HG03354 (cell line): ENCODE results near the gene MEX3B.

Experiments
- ATAC-seq: cut with Tn5 transposase; IDR thresholded peaks from one replicate; pipeline ENCODE4 v1.9.1; 2021; ENCODE audit warnings: mild to moderate bottlenecking; ENCODE audit not compliant: unreplicated experiment, poor library complexity, severe bottlenecking

MEX3B gene

DNA sequence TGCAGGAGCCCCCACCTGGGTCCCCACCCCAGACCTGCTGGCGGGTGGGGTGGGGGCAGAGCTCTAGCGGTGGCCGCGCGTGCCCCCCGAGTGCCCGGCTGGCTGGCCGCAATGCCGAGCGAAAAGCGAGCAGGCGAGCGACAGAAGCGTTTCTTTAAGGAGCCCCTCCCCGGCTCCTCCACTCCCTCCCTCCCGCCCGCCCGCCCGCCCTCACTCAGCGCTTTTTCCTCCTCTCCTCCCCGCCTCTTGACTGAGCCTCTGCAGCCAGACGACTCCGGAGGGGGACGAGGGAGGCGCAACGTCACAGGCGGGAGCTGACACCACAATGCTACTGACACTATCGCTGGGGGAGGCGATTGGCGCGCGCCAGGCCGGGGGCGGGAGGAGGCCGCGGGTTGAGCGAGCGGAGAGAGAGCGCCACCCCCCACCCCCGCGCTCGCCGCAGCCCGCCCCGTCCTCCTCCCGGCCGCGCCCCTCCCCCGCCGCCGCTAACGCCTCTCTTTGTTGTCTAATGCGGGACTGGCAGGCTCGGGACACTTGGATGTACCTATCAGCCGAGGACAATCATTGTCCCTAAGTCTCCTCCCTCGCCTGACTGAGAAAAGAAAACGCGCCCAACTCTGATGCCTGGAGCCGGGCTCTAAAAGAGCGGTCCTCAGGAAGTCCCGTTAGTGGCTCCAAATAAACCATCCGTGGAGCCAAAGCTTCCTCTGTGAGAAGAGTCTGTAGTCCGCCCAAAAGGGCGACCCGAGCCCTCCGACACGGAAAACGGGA lies at the start of gene MEX3B:
MEX3B (minus strand) TSS at position 127 of the 774 bp plus-strand sequence. CDS start 313 bp downstream, outside the sequence.
- peak; percentile 62 for ATAC-seq

DNA sequence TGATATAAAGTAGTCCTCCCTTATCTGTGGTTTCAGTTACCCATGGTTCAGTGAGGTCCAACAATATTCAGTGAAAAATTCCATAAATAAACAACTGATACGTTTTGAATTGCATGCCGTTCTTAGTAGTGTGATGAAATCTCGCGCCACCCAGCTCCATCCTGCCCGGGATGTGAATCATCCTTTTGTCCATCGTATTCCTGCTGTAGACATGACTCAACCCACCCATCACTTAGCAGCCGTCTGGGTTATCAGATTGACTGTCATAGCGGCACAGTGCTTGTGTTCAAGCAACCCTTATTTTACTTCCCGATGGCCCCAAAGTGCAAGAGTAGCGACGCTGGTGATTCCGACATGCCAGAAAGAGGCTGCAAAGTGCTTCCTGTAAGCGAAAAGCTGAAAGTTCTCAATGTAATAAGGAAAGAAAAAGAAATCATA lies 48.0 kb upstream of the MEX3B start:
- ATAC-seq, result no peak

DNA sequence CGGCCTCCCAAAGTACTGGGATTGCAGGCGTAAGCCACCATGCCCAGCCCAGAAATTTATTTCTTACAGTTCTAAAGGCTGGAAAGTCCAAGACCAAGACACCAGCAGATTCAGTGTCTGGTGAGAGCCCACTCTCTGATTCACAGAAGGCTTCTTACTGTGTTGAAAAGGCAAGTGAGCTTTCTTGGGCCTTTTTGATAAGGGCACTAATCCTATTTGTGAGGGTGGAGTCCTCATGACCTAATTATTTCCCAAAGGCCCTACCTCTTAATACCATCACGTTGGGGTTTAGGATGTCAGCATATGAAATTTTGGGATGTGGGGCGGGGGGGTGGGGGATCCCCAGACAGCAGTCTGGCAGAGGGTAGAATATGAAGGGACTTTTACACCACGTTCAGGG lies 47.5 kb upstream of the MEX3B start:
- no peak for ATAC-seq

DNA sequence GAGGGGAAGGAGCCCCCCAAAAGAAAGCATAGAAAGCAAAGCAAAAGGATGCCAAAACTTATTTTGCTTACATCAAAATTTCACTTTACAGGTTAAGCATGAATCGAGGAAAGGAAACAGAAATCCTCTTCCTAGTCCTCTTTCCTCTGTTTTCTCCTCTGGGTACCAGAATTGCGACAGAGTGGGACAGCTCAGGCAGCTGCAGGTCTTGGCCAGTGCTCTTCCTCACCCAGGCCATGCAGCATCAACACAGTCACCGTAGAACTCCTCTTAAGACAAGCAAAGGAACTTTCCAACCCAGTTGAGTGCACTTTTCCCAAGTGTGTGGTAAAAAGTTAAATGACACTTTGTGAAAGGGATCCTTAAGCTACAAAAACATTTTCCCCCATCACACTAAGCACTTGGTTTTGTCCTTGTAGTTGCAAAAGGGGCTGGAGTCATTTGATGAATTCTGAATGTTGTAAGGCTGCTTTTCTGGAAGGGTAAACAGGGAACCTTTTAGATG lies 45.9 kb upstream of the MEX3B start:
- no peak for ATAC-seq

DNA sequence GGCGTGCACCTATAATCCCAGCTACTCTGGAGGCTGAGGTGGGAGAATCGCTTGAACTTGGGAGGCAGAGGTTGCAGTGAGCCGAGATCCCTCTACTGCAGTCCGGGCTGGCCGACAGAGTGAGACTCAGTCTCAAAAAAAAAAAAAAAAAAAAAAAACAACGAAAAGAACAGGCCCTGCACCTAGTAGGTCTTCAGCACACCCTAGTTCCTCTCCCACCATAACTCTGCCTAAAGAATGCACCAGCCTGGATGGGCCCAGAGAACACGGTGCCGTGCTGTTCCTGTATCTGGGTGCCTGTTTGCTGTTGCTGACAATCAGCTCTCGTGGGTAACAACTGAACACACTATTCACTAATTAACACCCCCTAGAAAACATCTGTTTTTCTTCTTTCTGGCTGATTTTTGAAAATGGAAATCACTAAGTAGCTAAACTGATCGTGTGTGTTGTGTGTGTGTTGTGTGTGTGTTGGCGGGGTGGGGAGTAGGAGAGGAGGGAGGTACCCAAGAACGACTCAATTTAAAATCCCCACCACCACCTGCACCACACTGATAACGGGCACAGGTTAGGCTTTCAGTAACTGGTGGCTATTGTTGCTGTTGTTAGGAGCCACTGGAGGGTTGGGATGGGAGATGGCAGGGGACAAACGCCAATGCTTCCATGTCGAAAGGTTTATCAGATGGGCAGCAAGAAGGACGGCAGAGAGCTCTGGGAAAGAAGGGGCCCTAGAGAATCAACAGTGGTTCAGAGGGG lies 40.6 kb upstream of the MEX3B start:
- ATAC-seq, result no peak

DNA sequence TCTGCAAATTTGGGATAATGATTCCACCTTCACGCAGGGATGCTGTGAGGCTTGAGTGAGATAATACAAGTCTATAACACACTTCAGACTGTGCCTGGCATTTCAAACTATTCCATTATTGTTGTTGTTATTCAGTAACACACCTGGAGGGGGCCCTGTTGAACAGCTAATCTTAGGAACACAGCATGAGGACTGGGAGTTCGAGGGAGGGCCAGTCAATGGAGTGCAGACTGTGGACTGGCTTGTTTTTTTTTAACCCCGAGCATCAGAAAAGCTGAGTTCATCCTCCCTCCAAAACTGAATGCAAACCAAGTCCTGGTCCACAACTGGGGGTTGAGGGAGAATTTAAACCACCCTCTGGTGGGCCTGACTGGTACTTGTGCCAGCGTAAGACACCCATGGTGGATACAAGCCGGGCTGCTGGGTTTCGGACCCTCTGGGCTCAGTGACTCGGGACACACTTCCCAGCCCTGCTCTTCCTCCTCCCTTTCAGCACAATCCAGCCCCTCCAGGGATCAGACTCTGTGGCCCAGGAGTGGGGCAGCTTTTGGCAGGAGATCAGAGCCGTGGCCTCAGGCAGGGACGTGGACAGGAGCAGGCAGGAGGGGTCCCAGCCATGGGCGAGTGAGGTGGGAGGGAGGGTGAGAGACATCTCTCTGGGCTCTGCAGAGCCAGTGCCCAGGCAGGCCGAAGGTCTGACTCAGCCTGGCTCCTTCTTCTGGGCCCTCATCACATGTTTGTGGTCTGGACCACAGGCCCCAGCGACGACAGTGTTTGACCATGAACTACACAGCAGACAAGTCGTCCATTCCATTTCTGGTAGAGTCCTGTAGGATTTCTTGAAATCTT lies 36.3 kb upstream of the MEX3B start:
- ATAC-seq, result no peak

DNA sequence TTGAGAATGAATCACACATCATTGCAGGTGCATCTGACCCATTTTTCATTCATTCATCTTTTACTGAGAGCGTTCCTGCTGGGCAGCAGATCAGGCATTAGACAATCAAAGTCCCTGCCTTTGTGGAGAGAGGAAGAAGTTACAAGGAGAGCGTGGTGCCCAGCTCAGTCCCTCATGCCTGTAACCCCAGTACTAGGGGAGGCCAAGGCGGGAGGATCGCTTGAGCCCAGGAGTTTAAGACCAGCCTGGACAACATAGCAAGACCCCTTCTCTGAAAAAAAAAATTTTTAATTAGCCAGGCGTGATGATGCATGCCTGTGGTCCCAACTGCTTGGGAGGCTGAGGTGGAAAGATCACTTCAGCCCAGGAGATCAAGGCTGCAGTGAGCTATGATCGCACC lies 35.0 kb upstream of the MEX3B start:
- ATAC-seq, result no peak

DNA sequence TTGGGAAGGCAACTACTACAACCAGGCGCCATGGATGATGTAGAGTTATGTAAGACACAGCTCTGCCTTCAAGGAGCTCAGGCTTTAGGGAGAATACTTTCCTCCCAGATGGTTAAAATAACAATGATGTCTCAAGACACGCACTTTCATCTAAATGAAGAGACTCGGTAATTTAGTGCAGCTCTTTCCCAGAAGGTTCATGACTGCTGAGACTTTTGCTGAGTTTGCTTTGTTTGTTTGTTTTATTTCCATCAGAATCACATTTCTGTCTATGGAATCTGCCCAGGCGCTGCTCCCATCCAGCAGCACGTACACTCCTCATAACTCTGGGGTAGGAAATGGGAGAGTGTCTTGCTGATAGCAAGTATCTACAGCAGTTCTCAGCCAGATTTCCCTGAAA lies 33.9 kb upstream of the MEX3B start:
- no peak for ATAC-seq

DNA sequence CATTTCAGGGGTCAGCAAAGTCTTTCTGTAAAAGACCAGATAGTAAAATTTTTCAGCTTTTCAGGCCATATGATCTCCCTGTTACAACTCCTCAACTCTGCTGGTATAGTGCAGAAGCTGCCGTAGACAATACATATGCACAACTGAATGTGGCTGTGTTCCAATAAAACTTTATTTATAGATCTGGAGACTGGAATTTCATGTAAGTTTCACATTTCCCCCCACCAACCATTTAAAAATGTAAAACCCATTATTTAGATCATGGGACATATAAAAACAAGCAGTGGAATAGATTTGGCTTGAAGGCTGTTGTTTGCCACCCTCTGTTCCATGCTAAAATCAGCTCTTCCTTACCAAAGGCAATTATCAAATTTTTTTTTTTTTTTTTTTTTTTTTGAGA lies 28.8 kb upstream of the MEX3B start:
- no peak for ATAC-seq

DNA sequence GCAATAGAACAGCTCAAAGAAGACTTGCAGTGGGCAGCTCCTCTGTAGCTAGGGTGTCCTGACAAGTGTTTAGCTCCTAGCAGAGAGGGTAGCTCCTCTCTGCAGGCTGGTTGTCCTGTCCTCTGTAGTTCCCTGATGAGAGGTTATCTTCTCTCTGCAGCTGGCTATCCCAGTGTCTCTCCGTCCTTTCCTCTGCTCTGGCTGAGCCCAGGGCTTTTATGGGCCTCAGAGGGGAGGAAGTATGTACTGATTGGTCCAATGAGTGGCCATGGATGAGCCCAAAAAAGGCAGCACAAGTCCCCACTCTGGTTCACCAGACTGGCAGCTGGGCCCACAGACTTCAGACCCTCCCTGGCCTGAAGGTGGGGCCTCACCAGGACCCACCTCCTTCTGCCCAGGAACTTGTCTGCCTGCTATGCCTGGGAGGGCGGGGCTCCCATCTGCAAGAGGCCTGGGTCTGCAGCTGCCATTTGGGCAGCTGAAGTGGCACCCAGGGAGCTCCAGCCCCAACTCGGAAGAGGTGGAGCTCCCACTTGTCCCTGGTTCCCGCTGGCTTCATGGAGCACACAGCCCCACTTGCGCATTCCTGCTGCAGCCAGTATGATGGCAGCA lies 27.2 kb upstream of the MEX3B start:
- ATAC-seq, result no peak

DNA sequence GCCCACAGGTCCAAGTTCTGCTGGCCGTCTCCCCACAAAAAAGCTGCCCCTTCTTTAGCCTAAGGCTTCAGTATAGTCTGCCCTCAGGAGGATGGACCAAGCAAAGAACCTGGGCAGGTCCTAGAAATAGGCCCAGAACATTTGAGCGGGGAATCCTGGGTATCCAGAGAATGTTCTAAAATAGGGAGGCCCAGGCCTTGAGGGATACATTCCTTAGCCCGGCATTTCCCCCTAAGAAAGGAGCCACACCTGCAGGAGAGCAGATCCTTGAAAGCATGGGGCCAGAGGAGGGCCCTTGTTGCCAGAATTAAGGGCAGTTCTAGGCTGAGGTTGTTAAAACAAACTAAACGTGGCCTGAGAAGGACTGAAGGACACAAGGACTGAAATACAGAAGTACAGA lies 20.6 kb upstream of the MEX3B start:
- no peak for ATAC-seq

DNA sequence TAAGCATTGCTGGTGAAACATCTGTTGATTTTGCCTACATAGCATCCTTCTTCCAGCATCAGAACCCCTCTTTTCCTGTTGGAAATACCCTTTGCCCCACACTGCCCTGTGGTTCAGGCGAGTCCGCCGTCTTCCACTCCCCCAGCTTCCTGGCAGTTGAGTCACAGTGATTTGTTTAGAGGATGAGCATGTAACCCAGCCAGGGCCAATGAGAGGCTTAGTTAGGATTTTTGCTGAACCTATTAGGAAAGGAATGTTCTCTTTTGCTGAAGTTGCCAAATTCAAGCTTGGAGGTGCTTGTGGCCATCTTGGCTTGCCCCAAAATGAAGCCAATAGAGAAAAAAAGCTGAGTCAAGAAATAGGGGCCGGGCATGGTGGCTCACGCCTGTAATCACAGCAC lies 19.0 kb upstream of the MEX3B start:
- no peak for ATAC-seq

DNA sequence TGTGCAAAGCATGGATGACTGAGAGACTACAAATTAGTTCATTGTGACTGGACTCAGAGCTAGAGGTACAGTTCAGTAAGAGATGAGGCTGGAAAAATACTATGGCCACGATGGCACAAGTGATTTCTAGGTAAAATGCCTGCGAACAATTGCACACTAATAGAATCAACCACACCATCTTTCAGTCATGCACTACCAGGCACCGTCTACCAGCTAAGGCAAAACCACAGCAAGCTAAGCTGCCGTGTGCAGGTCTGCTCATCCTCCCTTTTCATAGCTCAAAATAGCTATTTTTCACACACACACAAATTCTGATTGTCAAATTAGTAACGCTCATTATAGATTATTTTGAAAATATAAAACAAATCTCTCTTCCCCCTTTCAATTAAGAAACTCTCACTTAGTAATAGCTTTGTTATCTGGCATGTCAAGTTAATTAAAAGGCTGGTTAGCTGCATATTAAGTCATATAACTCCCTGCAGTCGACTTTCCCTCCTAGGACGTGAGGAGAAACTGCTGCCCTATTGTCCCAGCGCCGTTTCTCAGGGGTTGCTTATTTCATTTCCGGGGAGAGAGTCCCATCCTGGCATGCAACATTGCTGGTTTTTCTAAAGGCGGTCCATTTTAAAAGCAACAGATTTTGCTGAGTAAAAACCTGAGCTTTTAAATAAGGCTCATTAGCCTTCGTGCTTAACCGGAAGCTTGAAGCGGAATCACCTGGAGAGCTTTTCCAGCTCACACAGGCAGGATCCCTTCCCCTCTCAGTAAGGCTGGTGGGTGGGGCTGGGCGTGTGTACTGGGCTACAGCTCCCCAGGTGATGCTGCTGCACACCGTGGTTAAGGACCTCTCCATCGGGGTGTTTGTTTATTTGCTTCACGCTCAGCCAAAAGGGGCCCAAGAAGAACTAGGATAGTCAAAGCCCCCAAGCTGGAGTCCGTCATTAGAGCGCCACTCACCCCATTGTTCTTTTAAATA lies 16.9 kb upstream of the MEX3B start:
- no peak for ATAC-seq

DNA sequence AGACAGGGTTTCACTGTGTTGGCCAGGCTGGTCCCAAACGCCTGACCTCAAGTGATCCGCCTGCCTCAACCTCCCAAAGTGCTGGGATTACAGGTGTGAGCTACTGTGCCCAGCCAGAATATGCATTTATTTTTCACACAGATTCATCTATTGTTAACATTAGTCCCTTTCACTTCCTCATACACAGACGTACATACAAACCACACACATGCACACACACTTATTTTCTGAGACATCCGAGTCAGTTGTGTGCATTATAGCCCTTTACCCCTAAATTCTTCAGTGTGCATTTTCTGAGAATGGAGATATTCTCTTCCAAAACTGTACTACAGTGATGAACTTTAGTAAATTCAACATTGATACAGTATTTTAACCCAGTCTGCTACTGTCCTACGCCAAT lies 15.0 kb upstream of the MEX3B start:
- no peak for ATAC-seq

DNA sequence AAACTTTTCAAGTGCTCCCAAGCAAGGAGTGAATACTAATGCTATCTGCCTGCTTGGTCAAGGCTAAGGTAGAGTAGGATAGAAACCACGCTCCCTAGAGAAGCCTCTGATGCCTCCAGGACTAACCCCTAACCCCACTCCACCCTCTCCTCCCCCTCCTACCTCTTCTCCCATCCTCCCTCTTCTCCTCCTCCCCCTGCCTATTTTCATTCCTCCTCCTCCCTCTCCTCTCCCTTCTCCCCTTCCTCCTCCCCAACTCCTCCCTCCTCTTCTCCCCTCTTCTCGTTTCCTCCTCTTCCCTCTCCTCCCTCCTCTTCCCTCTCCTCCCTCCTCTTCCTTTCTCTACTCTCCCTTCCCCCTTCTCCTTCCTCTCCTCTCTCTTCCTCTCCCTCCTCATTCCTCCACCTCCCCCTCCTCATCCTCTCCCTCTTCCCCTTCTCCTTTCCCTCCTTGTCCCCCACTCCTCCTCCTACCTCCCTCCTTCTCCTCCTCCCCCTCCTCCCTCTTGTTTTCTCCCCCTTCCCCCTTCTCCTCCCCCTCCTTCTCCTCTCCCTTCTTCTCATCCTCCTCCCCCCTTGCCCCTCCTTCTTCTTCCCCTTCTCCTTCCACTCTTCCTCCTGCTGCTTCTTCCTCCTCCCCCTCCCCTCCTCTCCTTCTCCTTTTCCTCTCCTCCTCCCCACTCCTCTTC lies 12.8 kb upstream of the MEX3B start:
- no peak for ATAC-seq

DNA sequence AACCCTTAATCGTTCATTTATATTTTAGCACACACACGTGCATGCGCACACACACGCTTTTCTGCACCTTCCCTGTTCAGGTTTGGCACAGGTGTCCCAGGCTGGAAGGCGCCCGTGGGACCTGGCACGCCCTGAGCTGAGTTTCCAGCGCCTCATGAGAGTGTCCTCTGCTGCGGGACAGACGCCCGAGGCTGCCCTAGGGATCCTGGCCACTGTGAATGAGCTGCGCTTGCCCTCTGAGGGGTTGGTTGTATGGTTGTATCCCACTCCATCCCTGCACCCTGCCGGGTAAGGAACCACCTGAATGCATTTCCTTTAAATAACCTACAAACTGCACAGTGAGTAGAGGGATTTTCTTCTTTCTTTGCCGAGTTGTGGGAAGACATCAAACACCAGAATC lies 12.2 kb upstream of the MEX3B start:
- ATAC-seq, result no peak

DNA sequence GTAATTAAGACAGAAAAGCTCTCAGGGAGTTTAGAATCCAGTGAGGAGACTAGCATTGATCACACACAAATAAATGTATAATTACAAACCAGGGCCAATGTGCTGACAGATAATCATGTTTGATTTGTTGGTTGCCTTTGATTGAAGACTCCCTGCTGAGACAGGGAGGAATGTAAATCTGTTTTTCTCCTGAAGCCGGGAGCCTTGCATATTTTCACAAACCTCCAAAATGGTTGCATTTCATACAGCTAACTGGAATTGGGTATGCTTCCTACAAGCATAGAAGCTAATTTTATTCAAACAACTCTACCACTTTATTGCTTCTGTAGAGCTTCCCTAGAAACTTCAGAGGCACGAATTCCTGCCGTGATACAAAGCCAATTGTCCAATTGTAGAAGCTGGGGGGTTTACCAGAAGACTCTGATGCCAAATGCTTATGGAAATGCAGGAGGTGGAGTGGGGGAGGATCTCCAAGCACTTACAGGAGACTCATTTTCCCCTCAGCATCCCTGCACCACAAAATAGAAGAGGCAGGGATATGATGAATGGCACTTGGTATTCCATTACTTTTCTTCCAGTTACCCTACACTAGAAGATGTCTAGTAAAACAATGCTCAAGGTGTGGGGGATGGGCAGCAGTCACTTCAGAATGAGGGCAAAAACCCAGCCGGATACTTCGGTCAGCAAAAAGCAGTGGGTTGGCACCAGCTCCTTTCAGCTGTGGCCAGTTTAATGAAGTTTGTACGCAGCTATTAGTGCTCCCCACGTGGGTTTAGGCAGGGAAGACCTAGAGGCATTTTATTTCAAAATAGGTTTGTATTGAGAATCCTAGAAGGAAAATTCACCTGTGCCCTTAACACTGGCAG lies 11.4 kb upstream of the MEX3B start:
- ATAC-seq, result no peak
